ENCODE results near the gene SERPINA5.

DNA sequence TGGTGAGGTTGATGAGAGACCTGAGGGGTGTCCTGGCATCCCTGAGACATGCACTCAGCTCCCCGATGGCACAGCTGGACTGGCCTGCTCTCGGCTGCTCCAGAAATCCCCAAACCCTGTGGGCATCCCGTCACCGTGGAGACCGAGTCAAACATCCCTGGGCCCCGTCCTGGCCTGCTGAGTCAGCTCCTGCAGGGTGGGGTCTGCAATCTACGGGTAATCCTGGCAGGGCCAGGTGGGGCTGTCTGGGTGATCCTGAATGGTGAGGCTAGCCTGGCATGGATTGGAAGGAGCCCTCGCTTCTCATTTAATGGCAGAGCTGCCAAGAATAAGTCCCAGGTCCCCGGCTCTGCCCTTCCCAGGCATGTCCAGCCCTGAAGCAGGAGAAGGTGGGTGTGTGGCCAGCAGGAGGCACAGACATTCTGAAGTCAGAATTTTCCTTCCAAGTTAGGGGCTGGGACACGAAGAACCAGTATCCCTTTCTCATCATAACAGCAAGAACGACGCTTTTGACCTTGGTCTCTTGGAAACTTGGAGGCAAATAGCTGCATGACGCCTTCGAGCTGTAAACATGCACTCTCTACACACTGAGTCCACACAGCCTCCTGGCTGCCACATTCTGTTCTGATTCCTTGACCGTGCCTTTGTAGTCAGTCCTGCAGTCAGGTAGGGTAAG is 37.6 kb upstream of the SERPINA5 start:
- TF ChIP-seq TAF1 (IDR thresholded peaks at IDR 0.05; ENCODE audit: low read depth) (no peak), NFIC (IDR thresholded peaks at IDR 0.05) (no peak), CREB1 (IDR thresholded peaks at IDR 0.05; ENCODE audit: low read depth) (no peak), YY1 (IDR thresholded peaks at IDR 0.05; ENCODE audit: low read depth) (no peak)
- TF ChIP-seq, protein P1, sequence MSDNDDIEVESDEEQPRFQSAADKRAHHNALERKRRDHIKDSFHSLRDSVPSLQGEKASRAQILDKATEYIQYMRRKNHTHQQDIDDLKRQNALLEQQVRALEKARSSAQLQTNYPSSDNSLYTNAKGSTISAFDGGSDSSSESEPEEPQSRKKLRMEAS (IDR thresholded peaks at IDR 0.05): no peak
- TF ChIP-seq, protein P2, sequence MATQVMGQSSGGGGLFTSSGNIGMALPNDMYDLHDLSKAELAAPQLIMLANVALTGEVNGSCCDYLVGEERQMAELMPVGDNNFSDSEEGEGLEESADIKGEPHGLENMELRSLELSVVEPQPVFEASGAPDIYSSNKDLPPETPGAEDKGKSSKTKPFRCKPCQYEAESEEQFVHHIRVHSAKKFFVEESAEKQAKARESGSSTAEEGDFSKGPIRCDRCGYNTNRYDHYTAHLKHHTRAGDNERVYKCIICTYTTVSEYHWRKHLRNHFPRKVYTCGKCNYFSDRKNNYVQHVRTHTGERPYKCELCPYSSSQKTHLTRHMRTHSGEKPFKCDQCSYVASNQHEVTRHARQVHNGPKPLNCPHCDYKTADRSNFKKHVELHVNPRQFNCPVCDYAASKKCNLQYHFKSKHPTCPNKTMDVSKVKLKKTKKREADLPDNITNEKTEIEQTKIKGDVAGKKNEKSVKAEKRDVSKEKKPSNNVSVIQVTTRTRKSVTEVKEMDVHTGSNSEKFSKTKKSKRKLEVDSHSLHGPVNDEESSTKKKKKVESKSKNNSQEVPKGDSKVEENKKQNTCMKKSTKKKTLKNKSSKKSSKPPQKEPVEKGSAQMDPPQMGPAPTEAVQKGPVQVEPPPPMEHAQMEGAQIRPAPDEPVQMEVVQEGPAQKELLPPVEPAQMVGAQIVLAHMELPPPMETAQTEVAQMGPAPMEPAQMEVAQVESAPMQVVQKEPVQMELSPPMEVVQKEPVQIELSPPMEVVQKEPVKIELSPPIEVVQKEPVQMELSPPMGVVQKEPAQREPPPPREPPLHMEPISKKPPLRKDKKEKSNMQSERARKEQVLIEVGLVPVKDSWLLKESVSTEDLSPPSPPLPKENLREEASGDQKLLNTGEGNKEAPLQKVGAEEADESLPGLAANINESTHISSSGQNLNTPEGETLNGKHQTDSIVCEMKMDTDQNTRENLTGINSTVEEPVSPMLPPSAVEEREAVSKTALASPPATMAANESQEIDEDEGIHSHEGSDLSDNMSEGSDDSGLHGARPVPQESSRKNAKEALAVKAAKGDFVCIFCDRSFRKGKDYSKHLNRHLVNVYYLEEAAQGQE (IDR thresholded peaks at IDR 0.05; ENCODE audit: low read depth): no peak

Measured in Ishikawa (cell line).